Cardiac fibroblast (primary cell): ENCODE data around the gene CACNA1S.

Source experiments
- DNase-seq, 2 donors: peaks; one replicate each; pipeline versions ENCODE4 v3.0.0 to v3.0.0-alpha.2; 2010; ENCODE audit warnings: low read depth in 2 of 2
- H3K4me3 ChIP-seq, 2 donors: replicated peaks in 1 of 2; 1 replicate in 1 of 2; 2 replicates in 1 of 2; pipeline ENCODE4 v1.5.1; 2011; ENCODE audit warnings: low read depth in 2 of 2, low read length in 2 of 2, mild to moderate bottlenecking in 2 of 2, moderate library complexity in 1 of 2
- TF ChIP-seq, protein P1 (sequence below): IDR thresholded peaks from one replicate; pipeline ENCODE4 v1.5.1; 2011; ENCODE audit warnings: low read depth, mild to moderate bottlenecking, low read length, inconsistent platforms

CACNA1S gene

DNA sequence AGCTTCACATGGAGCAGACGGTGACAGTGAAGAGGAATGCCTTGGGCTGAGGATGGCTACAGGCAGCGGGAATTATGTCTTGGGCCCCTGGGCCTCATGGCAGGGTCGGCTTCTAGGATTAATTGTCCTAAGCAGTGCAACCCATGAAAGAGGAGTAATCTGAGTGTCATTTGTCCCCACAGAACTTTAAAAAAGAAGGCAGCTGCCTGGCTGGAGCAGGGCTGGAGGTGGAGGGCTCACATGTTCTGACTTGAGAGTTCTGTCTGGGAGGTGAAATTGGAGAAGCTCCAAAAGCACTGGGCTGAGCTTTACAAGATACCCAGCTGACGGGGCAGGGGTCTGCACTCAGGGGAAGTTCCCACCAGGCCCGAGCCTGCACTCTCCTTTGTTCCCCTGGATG is 22.6 kb downstream of the CACNA1S start:
- H3K4me3 ChIP-seq, result no peak overlapping the region
- TF ChIP-seq, protein P1, sequence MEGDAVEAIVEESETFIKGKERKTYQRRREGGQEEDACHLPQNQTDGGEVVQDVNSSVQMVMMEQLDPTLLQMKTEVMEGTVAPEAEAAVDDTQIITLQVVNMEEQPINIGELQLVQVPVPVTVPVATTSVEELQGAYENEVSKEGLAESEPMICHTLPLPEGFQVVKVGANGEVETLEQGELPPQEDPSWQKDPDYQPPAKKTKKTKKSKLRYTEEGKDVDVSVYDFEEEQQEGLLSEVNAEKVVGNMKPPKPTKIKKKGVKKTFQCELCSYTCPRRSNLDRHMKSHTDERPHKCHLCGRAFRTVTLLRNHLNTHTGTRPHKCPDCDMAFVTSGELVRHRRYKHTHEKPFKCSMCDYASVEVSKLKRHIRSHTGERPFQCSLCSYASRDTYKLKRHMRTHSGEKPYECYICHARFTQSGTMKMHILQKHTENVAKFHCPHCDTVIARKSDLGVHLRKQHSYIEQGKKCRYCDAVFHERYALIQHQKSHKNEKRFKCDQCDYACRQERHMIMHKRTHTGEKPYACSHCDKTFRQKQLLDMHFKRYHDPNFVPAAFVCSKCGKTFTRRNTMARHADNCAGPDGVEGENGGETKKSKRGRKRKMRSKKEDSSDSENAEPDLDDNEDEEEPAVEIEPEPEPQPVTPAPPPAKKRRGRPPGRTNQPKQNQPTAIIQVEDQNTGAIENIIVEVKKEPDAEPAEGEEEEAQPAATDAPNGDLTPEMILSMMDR, result no peak
- DNase-seq, result no peak

DNA sequence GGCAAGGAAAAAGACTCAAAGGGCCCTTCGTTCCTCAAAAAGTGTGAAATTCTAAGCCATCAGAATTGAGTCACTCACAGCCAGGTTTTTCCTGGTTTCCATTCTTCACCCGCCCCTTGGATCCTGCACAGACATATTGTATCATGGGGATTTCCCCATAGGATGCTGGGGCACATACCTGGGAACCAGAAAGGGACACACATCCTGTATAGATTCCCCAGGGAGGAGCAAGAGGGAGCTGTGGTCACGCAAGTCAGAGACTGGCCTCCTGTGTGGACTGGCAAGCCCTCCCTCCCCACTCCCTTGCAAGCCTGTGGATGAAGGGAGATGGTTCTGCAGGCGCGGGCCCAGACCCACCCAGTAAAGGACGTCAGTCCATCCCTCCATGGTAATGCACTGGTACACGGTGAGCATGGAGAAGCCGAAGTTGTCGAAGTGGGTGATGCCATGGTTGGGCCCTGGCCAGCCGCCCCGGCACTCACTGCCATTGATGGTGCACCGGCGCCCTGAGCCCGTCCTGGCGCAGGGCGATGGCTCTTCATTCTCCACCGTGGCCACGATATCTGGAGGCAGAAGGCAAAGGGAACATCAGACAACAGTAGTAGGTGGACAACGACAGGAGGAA is 23.2 kb downstream of the CACNA1S start:
- H3K4me3 ChIP-seq, result no peak overlapping the region
- TF ChIP-seq, protein P1, result no peak
- no peak for DNase-seq

DNA sequence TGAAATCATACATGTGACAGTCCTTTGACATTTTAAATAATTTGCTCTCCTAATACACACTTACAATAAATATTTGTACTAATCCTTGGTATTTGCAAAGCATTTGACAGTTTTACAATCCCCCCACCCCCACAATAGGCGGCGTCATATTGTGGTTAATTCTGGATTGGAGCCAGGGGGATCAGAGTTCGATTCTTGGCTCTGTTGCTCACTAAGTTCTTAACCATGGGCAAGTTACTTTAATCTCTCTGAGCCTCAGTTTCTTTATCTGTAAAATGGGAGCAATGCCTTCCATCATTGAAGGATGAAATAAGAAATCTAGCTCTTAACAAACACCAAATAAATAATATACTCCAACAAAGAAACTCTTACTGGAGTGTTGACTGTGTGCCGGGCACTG is 23.8 kb downstream of the CACNA1S start:
- TF ChIP-seq, protein P1, result no peak
- no peak for DNase-seq
- H3K4me3 ChIP-seq, result no peak overlapping the region

DNA sequence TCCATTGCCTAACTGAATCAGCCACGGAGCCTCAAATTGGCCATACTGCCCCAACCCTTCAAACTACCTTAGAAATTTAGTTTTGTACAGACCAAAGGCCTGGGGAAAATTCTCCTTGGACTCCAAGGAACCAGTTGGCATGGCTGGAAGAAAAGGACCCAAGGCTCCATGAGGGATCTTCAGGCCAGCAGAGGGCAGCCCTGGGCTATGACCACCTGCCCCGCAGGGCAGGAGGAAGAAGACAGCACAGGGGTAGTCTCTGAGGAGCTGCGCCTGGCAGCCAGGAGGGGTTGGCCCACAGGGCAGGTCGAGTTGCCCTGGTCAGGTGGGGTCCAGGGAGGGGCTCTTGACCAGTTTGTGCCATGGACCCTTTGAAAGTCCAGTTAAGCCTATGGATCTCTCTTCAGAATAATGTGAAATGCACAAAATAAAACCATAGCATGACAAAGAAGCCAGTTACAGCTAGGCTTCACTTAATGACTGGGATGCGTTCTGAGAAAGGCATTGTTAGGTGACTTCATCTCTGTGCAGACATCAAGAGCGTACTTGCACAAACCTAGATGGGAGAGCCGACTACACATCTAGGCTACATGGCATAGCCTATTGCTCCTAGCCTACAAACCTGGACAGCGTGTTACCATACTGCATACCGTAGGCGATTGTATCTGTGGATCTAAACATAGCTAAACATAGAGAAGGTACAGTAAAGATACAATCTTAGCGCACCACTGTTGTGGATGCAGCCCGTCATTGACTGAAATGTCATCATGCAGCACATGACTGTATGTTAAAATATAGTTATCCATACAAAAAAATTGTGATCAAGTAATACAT is 26.1 kb downstream of the CACNA1S start:
- TF ChIP-seq, protein P1, result peak; percentile 77
- no peak overlapping the region for H3K4me3 ChIP-seq
- DNase-seq, result peak; percentile 52 to 58

GRCh38 chr1:201084295-201084694 is 27.9 kb downstream of the CACNA1S start:
- no peak for DNase-seq
- TF ChIP-seq, protein P1, result no peak
- H3K4me3 ChIP-seq, result no peak overlapping the region

GRCh38 chr1:201083741-201084140 is 28.5 kb downstream of the CACNA1S start:
- DNase-seq, result no peak
- H3K4me3 ChIP-seq, result no peak overlapping the region
- TF ChIP-seq, protein P1, result no peak

DNA sequence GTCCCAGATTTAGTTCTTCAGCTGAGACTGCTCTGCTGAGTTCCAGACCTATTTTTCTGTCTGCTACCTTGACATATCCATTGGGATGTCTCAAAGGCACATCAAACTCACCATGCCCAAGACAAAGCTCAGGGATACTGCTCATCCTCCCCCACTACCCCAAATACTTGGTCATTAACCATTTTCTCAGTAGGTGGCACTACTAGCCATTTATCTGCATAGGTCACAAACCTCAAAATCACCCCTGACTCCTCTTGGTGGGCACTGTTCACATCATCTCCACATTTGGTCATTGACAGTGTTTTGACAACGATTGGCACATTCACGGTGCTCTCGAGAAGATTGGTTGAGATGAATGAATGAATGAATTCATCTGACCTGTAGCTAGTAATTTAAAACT is 32.1 kb downstream of the CACNA1S start:
- DNase-seq, result no peak
- no peak overlapping the region for H3K4me3 ChIP-seq
- TF ChIP-seq, protein P1, result no peak
